ENCODE measurements around the gene YEATS4.
A peak's percentile ranks its signal among the peaks of the same experiment; 100 is the strongest.
"Not testable (repeated sequence)": the region's sequence is repeated elsewhere in the genome, so short reads cannot be mapped to it uniquely, and the experiment has no call there.

Gene YEATS4

GRCh38 chr12:69359531-69360347, at the start of gene YEATS4:
TSS of gene YEATS4 (plus strand) at chr12:69359743. CDS start at chr12:69359973, 230 bp downstream.
- peak; percentile 59 to 64 for DNase-seq

- no peak for DNase-seq
Observed at GRCh38 chr12:69313209-69313608, 46.3 kb upstream of the YEATS4 start.

- DNase-seq, result not testable (repeated sequence)
Observed at GRCh38 chr12:69316784-69317183, 42.8 kb upstream of the YEATS4 start.

GRCh38 chr12:69317233-69317632, 42.3 kb upstream of the YEATS4 start:
- DNase-seq, result not testable (repeated sequence)

GRCh38 chr12:69318225-69318624, 41.3 kb upstream of the YEATS4 start:
- DNase-seq, result no peak

GRCh38 chr12:69321351-69321750, 38.2 kb upstream of the YEATS4 start:
- no peak for DNase-seq

- no peak for DNase-seq
Observed at GRCh38 chr12:69324797-69325466, 34.6 kb upstream of the YEATS4 start.

GRCh38 chr12:69328426-69328825, 31.1 kb upstream of the YEATS4 start:
- DNase-seq, result no peak

- DNase-seq, result no peak
Observed at GRCh38 chr12:69329669-69330428, 29.7 kb upstream of the YEATS4 start.

GRCh38 chr12:69330475-69331473, 28.8 kb upstream of the YEATS4 start:
- DNase-seq, result no peak

- no peak for DNase-seq
Observed at GRCh38 chr12:69331519-69331908, 28.0 kb upstream of the YEATS4 start.

GRCh38 chr12:69331909-69332684, 27.4 kb upstream of the YEATS4 start:
- no peak for DNase-seq

GRCh38 chr12:69332815-69333358, 26.7 kb upstream of the YEATS4 start:
- DNase-seq, result no peak

GRCh38 chr12:69334158-69334557, 25.4 kb upstream of the YEATS4 start:
- no peak for DNase-seq

GRCh38 chr12:69337311-69338090, 22.0 kb upstream of the YEATS4 start:
- DNase-seq, result no peak

GRCh38 chr12:69338120-69338859, 21.3 kb upstream of the YEATS4 start:
- DNase-seq, result no peak

GRCh38 chr12:69338936-69339335, 20.6 kb upstream of the YEATS4 start:
- no peak for DNase-seq

- DNase-seq, result no peak
Observed at GRCh38 chr12:69339999-69340398, 19.5 kb upstream of the YEATS4 start.

GRCh38 chr12:69341328-69341727, 18.2 kb upstream of the YEATS4 start:
- no peak for DNase-seq

- DNase-seq, result no peak
Observed at GRCh38 chr12:69342421-69342820, 17.1 kb upstream of the YEATS4 start.
